Thoracic aorta (tissue), 2 donors: ENCODE data around the gene CKS1B. TPM values are rescaled to one million over a fixed set of nuclear protein-coding genes. Genes with fewer than 3 reads are reported as not detected.
"Not testable (repeated sequence)": the region's sequence is repeated elsewhere in the genome, so short reads cannot be mapped to it uniquely, and the experiment has no call there.

Source experiments
- ATAC-seq: fragments of 150-250 bp; one replicate; pipeline ENCODE4 v1.8.0; 2017; ENCODE audit warnings: low read depth; ENCODE audit not compliant: insufficient number of reproducible peaks, low FRiP score
- DNase-seq: peaks from one replicate; pipeline ENCODE4 v3.0.0-alpha.2; 2020; ENCODE audit warnings: low spot score
- H3K27ac ChIP-seq, 2 donors: fragments of 200-600 bp; sonication (generic); 1 replicate in 1 of 2; 2 replicates in 1 of 2; pipeline ENCODE4 v1.5.1; 2016; ENCODE audit warnings: mild to moderate bottlenecking in 2 of 2, moderate library complexity in 2 of 2
- H3K27me3 ChIP-seq: fragments of 200-600 bp; sonication (generic); replicated peaks from 2 replicates; pipeline ENCODE4 v1.6.0; 2016; ENCODE audit warnings: mild to moderate bottlenecking; ENCODE audit not compliant: insufficient read depth
- H3K36me3 ChIP-seq: fragments of 200-600 bp; sonication (generic); one replicate; pipeline ENCODE4 v1.5.1; 2016
- H3K4me1 ChIP-seq, 2 donors: fragments of 200-600 bp; sonication (generic); 1 replicate in 1 of 2; 2 replicates in 1 of 2; pipeline versions ENCODE4 v1.5.1 to v1.6.0; 2016; ENCODE audit warnings: low read depth in 2 of 2, mild to moderate bottlenecking in 1 of 2; ENCODE audit not compliant: control insufficient read depth in 1 of 2
- H3K4me3 ChIP-seq: fragments of 200-600 bp; sonication (generic); 2 replicates; pipeline ENCODE4 v1.5.1; 2016; ENCODE audit warnings: mild to moderate bottlenecking
- H3K9me3 ChIP-seq: fragments of 200-600 bp; sonication (generic); 2 replicates; pipeline ENCODE4 v1.5.1; 2016
- total RNA-seq, 2 donors: library from RNA; depleted of rRNA; stranded (reverse); fragments of >200 nt; gene quantifications; one replicate each; pipeline versions ENCODE4 v1.1.0 to v1.2.3, GENCODE V29; 2016
- TF ChIP-seq, protein P1 (sequence below): fragments of 200-600 bp; sonication (generic); IDR thresholded peaks from one replicate; pipeline ENCODE4 v1.5.1; 2019; ENCODE audit warnings: antibody characterized with exemption

CKS1B gene
- total RNA-seq, 2 donors from 2014 or later: 13.5 to 23.7 TPM

DNA sequence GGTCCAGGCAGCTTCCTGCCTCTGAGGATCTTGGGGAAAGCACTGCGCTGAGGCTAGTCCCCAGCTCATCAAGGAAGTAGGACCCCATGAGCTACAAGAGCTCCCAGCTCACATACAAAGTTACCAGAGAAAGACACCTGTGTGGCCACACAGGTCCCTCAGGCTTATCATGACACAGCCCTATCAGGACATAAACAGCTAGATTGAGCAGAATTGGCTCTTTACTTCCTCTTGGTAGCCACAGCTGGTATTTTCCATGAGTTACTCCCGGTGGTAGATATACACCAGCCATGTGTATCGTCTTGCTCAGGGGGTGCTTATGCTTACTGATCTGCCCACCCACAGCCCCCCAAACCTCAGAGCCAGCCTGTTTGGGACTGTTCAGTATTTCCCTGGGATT lies 20.1 kb downstream of the CKS1B start:
- no peak overlapping the region for H3K4me3 ChIP-seq
- no peaks in the 10 kb centered on the region for H3K27me3 ChIP-seq
- TF ChIP-seq, protein P1, sequence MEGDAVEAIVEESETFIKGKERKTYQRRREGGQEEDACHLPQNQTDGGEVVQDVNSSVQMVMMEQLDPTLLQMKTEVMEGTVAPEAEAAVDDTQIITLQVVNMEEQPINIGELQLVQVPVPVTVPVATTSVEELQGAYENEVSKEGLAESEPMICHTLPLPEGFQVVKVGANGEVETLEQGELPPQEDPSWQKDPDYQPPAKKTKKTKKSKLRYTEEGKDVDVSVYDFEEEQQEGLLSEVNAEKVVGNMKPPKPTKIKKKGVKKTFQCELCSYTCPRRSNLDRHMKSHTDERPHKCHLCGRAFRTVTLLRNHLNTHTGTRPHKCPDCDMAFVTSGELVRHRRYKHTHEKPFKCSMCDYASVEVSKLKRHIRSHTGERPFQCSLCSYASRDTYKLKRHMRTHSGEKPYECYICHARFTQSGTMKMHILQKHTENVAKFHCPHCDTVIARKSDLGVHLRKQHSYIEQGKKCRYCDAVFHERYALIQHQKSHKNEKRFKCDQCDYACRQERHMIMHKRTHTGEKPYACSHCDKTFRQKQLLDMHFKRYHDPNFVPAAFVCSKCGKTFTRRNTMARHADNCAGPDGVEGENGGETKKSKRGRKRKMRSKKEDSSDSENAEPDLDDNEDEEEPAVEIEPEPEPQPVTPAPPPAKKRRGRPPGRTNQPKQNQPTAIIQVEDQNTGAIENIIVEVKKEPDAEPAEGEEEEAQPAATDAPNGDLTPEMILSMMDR: no peak
- no peak for DNase-seq
- H3K27ac ChIP-seq: no peak overlapping the region
- H3K36me3 ChIP-seq: peaks cover 6% of the 10 kb centered on the region
- no peaks in the 10 kb centered on the region for H3K9me3 ChIP-seq
- H3K4me1 ChIP-seq: peaks cover 7 to 10% of the 10 kb centered on the region in 2 donors
- no peak for ATAC-seq

DNA sequence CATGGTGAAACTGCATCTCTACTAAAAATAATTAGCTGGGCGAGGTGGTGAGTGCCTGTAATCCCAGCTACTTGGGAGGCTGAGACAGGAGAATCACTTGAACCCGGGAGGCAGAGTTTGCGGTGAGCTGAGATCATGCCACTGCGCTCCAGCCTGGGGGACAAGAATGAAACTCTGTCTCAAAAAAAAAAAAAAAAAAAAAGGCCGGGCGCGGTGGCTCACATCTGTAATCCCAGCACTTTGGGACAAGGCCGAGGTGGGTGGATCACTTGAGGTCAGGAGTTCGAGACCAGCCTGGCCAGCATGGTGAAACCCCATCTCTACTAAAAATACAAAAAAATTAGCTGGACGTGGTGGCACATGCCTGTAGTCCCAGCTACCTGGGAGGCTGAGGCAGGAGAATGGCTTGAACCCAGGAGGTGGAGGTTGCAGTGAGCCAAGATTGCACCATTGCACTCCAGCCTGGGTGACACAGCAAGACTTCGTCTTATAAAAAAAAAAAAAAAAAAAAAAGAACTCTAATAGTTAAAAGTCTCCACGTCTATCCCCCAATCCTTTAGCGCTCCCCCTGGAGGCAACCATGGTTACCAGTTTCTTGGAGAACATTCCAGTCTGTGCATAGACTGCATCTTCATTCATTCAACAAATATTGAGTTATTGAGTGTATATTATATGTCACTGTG lies 21.0 kb downstream of the CKS1B start:
- not testable (repeated sequence) for ATAC-seq, DNase-seq

DNA sequence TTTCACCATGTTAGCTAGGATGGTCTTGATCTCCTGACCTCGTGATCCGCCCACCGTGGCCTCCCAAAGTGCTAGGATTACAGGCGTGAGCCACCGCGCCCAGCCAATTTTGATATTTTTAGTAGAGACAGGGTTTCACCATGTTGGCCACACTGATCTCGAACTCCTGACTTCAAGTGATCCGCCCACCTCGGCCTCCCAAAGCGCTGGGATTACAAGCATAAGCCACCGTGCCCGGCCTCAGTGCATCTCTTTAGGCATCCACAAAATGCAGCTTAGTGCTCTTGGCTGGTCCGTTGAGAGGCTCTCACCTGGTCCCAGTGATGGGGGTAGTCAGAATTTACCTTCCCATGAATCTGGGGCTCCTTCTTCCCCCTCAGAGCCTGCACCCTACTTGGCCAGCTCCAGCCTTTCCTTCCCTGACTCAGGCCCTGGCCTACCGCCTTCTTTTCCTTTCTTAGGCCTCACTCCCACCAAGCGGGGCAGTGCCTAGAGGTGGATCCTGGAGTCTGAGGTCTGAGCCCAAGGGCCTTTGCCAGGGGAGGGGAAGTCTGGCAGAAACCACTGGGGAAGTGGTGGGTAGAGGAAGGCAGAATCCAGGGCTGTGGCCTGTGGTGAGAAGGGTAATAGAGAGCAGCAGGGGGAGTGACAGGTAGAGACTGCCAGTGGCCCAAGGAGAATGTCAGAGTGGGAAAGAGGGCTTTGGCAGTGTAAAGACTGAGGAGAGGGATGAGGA lies 22.7 kb downstream of the CKS1B start:
- H3K4me1 ChIP-seq: peaks cover 13 to 17% of the 10 kb centered on the region in 2 donors
- H3K27me3 ChIP-seq: no peaks in the 10 kb centered on the region
- H3K36me3 ChIP-seq: no peaks in the 10 kb centered on the region
- TF ChIP-seq, protein P1: no peak
- no peak overlapping the region for H3K27ac ChIP-seq
- no peak for DNase-seq
- ATAC-seq: no peak
- no peaks in the 10 kb centered on the region for H3K9me3 ChIP-seq
- no peak overlapping the region for H3K4me3 ChIP-seq

More for the DNA sequence above, 21.0 kb downstream of the CKS1B start:
- not testable (repeated sequence) for H3K4me3 ChIP-seq, H3K27ac ChIP-seq, H3K36me3 ChIP-seq, H3K27me3 ChIP-seq, H3K9me3 ChIP-seq
- TF ChIP-seq, protein P1: peak; percentile 34
- peaks cover 13 to 17% of the 10 kb centered on the region in 2 donors for H3K4me1 ChIP-seq

DNA sequence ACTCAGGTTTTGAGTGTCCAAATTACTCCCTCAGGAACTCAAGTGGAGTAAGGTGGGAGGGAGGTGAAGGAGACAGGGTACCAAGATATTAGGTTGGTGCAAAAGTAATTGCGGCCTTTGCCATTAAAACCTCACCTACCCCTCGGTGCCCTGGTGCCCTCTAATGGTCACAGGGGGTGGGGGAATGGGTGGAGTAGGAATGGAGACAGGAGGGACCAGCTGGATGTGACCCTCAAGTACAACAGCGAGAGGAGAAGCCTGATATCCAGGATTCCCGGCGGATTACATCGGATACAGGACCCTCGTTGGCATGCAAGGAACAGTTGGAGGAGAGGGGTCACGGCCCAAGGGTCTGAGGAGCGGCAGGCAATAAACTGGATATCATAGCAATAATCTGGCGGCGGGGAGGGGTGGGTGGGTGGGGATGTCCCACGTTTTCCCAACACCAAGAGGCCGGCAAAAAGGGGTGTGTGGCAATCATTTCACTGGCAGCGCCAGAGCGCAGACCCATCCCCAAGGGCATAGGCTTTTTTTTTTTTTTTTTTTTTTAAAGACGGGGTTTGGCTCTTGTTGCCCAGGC lies 23.8 kb downstream of the CKS1B start:
- TF ChIP-seq, protein P1: no peak
- Histone ChIP-seq H3K36me3 (no peaks in the 10 kb centered on the region), H3K27ac (no peak overlapping the region), H3K4me3 (no peak overlapping the region), H3K4me1 (peaks cover 13 to 17% of the 10 kb centered on the region in 2 donors), H3K27me3 (no peaks in the 10 kb centered on the region), H3K9me3 (no peaks in the 10 kb centered on the region)
- ATAC-seq (no peak), DNase-seq (no peak)

DNA sequence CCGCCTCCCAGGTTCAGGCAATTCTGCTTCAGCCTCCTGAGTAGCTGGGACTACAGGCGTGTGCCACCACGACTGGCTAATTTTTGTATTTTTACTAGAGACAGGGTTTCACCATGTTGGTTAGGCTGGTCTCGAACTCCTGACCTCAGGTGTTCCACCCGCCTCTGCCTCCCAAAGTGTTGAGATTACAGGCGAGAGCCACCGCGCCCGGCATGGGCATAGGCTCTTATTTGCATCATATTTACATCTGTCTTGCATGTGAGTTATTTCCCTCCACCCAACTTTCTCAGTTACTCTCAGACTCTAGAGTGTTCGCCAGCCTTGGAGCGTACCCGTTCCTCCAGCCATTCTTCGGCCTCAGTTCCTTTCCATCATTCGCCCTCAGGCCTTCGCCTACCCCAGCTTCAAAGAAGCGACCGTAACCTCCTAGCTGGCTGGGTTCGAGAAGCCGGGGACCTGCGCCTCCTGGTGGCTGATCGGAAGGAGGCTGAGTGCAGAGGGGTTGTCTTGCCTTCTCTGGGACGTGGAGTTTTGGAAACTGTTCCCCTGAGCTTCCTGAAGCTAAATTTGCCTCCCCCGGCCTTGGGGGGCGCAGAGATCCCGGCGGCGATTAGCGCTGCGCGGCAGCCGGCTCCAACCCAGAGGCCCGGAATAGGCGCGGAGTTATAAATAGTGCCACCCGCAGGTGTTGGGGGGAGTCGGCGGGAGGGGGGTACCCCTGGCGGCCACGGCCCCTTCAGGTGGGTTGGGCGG lies 24.5 kb downstream of the CKS1B start:
- peak overlapping the region; percentile 86 to 97 for H3K27ac ChIP-seq

More for the DNA sequence above, 24.5 kb downstream of the CKS1B start:
- no peak for DNase-seq
- Histone ChIP-seq H3K27me3 (no peaks in the 10 kb centered on the region), H3K4me1 (peaks cover 13 to 17% of the 10 kb centered on the region in 2 donors), H3K4me3 (peak overlapping the region; percentile 99), H3K36me3 (no peaks in the 10 kb centered on the region), H3K9me3 (no peaks in the 10 kb centered on the region)
- no peak for ATAC-seq
- TF ChIP-seq, protein P1: peak; percentile 72
